Neuronal stem cell (in vitro differentiated cells): Measurements from ENCODE around the gene INTS2.

Experiments used
- DNase-seq: peaks from one replicate; pipeline ENCODE4 v3.0.0-alpha.2; 2013; ENCODE audit warnings: low spot score
- H2AFZ ChIP-seq: one replicate; pipeline ENCODE4 v1.6.1; 2013; ENCODE audit warnings: mild to moderate bottlenecking, low read length, inconsistent platforms
- H2AK5ac ChIP-seq: 2 replicates; pipeline ENCODE4 v1.6.1; 2013; ENCODE audit warnings: low read depth, mild to moderate bottlenecking, inconsistent platforms, low read length, moderate library complexity, mixed read lengths
- H2BK120ac ChIP-seq: 2 replicates; pipeline ENCODE4 v1.6.1; 2013; ENCODE audit warnings: low read depth, mild to moderate bottlenecking, inconsistent platforms, low read length, moderate library complexity, mixed read lengths
- H2BK12ac ChIP-seq: one replicate; pipeline ENCODE4 v1.6.1; 2013; ENCODE audit warnings: low read length, inconsistent platforms
- H2BK15ac ChIP-seq: 2 replicates; pipeline ENCODE4 v1.6.1; 2013; ENCODE audit warnings: mild to moderate bottlenecking, low read length, inconsistent platforms, mixed read lengths
- H2BK5ac ChIP-seq: one replicate; pipeline ENCODE4 v1.6.1; 2013; ENCODE audit warnings: inconsistent platforms, mild to moderate bottlenecking, low read length, moderate library complexity
- H3K14ac ChIP-seq: one replicate; pipeline ENCODE4 v1.6.1; 2013; ENCODE audit warnings: low read length, inconsistent platforms
- H3K18ac ChIP-seq: 2 replicates; pipeline ENCODE4 v1.6.1; 2013; ENCODE audit warnings: low read length, inconsistent platforms
- H3K23ac ChIP-seq: 2 replicates; pipeline ENCODE4 v1.6.1; 2013; ENCODE audit warnings: low read depth, mild to moderate bottlenecking, mixed read lengths, low read length, inconsistent platforms; ENCODE audit not compliant: poor library complexity
- H3K27ac ChIP-seq: replicated peaks from 3 replicates; pipeline ENCODE4 v1.5.1; 2013; ENCODE audit warnings: low read length, inconsistent platforms
- H3K27me3 ChIP-seq, 3 experiments: 2 replicates each; pipeline ENCODE4 v1.6.1; 2013; ENCODE audit warnings: low read length in 3 of 3, mild to moderate bottlenecking in 2 of 3, inconsistent platforms in 1 of 3, low read depth in 1 of 3, mixed read lengths in 1 of 3, moderate library complexity in 1 of 3; ENCODE audit not compliant: control insufficient read depth in 3 of 3, insufficient read depth in 3 of 3
- H3K36me3 ChIP-seq, 2 donors: replicated peaks in 1 of 2; 2 replicates each; pipeline ENCODE4 v1.6.1; 2013; ENCODE audit warnings: low read length in 2 of 2; ENCODE audit not compliant: control insufficient read depth in 2 of 2, insufficient read depth in 2 of 2
- H3K4ac ChIP-seq: 2 replicates; pipeline ENCODE4 v1.6.1; 2013; ENCODE audit warnings: inconsistent platforms, mild to moderate bottlenecking, low read length, moderate library complexity
- H3K4me1 ChIP-seq, 2 donors: 1 replicate in 1 of 2; 2 replicates in 1 of 2; pipeline ENCODE4 v1.6.1; 2013; ENCODE audit warnings: low read length in 2 of 2, low read depth in 1 of 2; ENCODE audit not compliant: control insufficient read depth in 2 of 2, insufficient read depth in 1 of 2
- H3K4me2 ChIP-seq: one replicate; pipeline ENCODE4 v1.6.1; 2013; ENCODE audit warnings: mild to moderate bottlenecking, low read length, inconsistent platforms; ENCODE audit not compliant: insufficient read depth, poor library complexity, severe bottlenecking
- H3K4me3 ChIP-seq, 2 donors: 2 replicates each; pipeline ENCODE4 v1.5.1; 2013; ENCODE audit warnings: low read length in 2 of 2, mild to moderate bottlenecking in 2 of 2, inconsistent platforms in 1 of 2, moderate library complexity in 1 of 2
- H3K79me1 ChIP-seq: one replicate; pipeline ENCODE4 v1.6.1; 2013; ENCODE audit warnings: low read depth, mild to moderate bottlenecking, inconsistent platforms, low read length, moderate library complexity
- H3K9ac ChIP-seq: one replicate; pipeline ENCODE4 v1.6.1; 2013; ENCODE audit warnings: mild to moderate bottlenecking, low read depth, low read length, inconsistent platforms; ENCODE audit not compliant: poor library complexity
- H3K9me3 ChIP-seq, 2 donors: replicated peaks in 1 of 2; 2 replicates each; pipeline versions ENCODE3 to v1.6.1; 2013; ENCODE audit warnings: low read length in 2 of 2, mild to moderate bottlenecking in 2 of 2, inconsistent platforms in 1 of 2, low read depth in 1 of 2, mixed read lengths in 1 of 2, moderate library complexity in 1 of 2; ENCODE audit not compliant: control insufficient read depth in 2 of 2, insufficient read depth in 1 of 2
- H4K8ac ChIP-seq: one replicate; pipeline ENCODE4 v1.6.1; 2013; ENCODE audit warnings: low read depth, mild to moderate bottlenecking, inconsistent platforms, low read length, moderate library complexity
- H4K91ac ChIP-seq: one replicate; pipeline ENCODE4 v1.6.1; 2013; ENCODE audit warnings: low read length, low read depth, mild to moderate bottlenecking, inconsistent platforms; ENCODE audit not compliant: poor library complexity
- WGBS, 2 donors: extraction: QIAGEN DNeasy Blood & Tissue Kit; methylation state at CpG; one replicate each; pipeline ENCODE4 v1.1.7; 2013; ENCODE audit warnings: missing lambda C conversion rate in 2 of 2, mixed read lengths in 1 of 2; ENCODE audit not compliant: insufficient read length in 2 of 2, insufficient replicate concordance in 1 of 2; ENCODE audit errors: extremely low coverage in 2 of 2; 5-methylcytosine and 5-hydroxymethylcytosine counted together

INTS2 gene

DNA sequence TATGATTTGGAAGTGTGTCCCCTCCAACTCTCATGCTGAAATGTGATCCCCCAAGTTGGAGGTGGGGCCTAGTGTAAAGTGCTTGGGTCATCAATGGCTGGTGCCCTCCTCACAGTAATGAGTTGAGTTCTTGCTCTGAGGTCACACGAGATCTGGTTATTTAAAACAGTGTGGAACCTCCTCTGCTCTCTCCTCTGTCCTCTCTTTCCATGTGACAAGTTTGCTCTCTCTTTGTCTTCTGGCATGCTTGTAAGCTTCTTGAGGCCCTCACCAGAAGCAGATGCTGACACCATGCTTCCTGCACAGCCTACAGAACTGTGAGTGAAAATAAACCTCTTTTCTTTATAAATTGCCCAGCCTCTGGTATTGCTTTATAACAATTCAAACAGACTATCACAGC lies 84.3 kb downstream of the INTS2 start:
- Histone ChIP-seq H2BK5ac (no peak overlapping the region), H3K36me3 (peaks cover 8 to 98% of the 10 kb centered on the region in 2 donors), H3K4me1 (no peaks in the 10 kb centered on the region), H3K79me1 (no peaks in the 10 kb centered on the region), H3K27ac (no peak overlapping the region), H2BK12ac (no peak overlapping the region), H3K14ac (no peak overlapping the region), H3K23ac (no peak overlapping the region), H3K4me2 (no peak overlapping the region), H2AFZ (no peak overlapping the region), H3K4ac (no peak overlapping the region), H3K27me3 (no peaks in the 10 kb centered on the region), H2AK5ac (no peak overlapping the region), H4K8ac (no peak overlapping the region), H3K9me3 (peaks cover 0 to 5% of the 10 kb centered on the region in 2 donors), H4K91ac (no peak overlapping the region), H3K18ac (no peak overlapping the region), H2BK120ac (no peak overlapping the region), H3K4me3 (no peak overlapping the region), H2BK15ac (no peak overlapping the region), H3K9ac (no peak overlapping the region)
- WGBS, 2 donors = no CpG with 5 or more reads among the region's 1 CpG
- no peak for DNase-seq

DNA sequence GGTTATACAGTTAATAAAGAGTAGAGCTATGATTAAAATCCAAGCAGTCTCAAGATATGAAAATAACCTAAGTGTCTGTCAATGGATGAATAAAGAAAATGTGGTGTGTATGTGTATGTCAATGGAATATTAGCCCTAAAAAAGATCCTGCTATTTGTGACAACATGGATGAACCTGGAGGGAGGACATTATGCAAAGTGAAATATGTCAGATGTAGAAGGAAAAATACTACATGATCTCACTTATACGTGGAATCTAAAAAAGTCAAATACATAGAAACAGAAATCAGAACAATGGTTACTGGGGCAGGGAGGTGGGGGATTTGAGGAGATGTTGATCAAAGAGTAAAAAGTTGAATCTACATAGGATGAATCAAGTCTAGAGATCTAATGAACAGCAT lies 84.9 kb downstream of the INTS2 start:
- no peak overlapping the region for H3K9ac ChIP-seq
- H3K79me1 ChIP-seq = no peaks in the 10 kb centered on the region
- peaks cover 0 to 5% of the 10 kb centered on the region in 2 donors for H3K9me3 ChIP-seq
- H3K27me3 ChIP-seq = no peaks in the 10 kb centered on the region
- no peak overlapping the region for H2BK12ac ChIP-seq
- H3K4me1 ChIP-seq = no peaks in the 10 kb centered on the region
- no peak overlapping the region for H4K8ac ChIP-seq
- H2AFZ ChIP-seq = no peak overlapping the region
- no CpG with 5 or more reads among the region's 1 CpG for WGBS, 2 donors
- no peak overlapping the region for H3K4ac ChIP-seq
- no peak overlapping the region for H3K14ac ChIP-seq
- no peak overlapping the region for H3K27ac ChIP-seq
- H4K91ac ChIP-seq = no peak overlapping the region
- no peak for DNase-seq
- H3K4me2 ChIP-seq = no peak overlapping the region
- no peak overlapping the region for H3K23ac ChIP-seq
- H2AK5ac ChIP-seq = no peak overlapping the region
- no peak overlapping the region for H2BK5ac ChIP-seq
- H2BK120ac ChIP-seq = no peak overlapping the region
- H3K18ac ChIP-seq = no peak overlapping the region
- peaks cover 8 to 94% of the 10 kb centered on the region in 2 donors for H3K36me3 ChIP-seq
- H3K4me3 ChIP-seq = no peak overlapping the region
- no peak overlapping the region for H2BK15ac ChIP-seq

DNA sequence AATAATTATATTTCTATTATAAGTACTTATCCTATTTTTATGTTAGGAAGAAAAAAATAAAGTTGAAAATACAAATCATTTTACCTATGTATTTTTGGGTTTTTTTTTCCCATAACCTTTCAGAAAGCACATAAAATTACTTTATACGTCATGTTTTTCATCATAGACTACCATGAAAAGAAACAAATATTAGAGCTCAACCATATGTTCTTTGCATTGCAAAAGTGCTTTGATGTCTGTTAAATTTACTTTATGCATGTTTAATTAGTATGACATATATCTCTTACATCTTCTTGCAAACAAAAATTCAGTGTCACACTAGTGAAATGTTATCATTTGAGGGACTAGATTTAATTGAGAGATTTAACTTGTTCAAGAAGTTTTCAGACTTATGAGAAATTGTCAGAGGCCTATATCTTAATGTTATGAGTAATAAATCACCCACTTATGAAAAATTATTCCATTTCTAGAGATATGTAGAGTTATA lies 88.4 kb downstream of the INTS2 start:
- no peak overlapping the region for H3K4ac ChIP-seq
- H4K8ac ChIP-seq = no peak overlapping the region
- no peak overlapping the region for H2AK5ac ChIP-seq
- no peak overlapping the region for H2BK12ac ChIP-seq
- H3K27me3 ChIP-seq = no peaks in the 10 kb centered on the region
- H2BK15ac ChIP-seq = no peak overlapping the region
- no CpG with 5 or more reads among the region's 1 CpG for WGBS, 2 donors
- no peak overlapping the region for H2BK120ac ChIP-seq
- H3K14ac ChIP-seq = no peak overlapping the region
- no peak for DNase-seq
- no peak overlapping the region for H4K91ac ChIP-seq
- H3K27ac ChIP-seq = no peak overlapping the region
- H3K9ac ChIP-seq = no peak overlapping the region
- H3K4me1 ChIP-seq = no peaks in the 10 kb centered on the region
- H3K9me3 ChIP-seq = peaks cover 0 to 5% of the 10 kb centered on the region in 2 donors
- H3K4me2 ChIP-seq = no peak overlapping the region
- no peak overlapping the region for H2AFZ ChIP-seq
- H3K4me3 ChIP-seq = no peak overlapping the region
- H3K18ac ChIP-seq = no peak overlapping the region
- no peaks in the 10 kb centered on the region for H3K79me1 ChIP-seq
- H2BK5ac ChIP-seq = no peak overlapping the region
- H3K36me3 ChIP-seq = peaks cover 3 to 92% of the 10 kb centered on the region in 2 donors
- no peak overlapping the region for H3K23ac ChIP-seq

DNA sequence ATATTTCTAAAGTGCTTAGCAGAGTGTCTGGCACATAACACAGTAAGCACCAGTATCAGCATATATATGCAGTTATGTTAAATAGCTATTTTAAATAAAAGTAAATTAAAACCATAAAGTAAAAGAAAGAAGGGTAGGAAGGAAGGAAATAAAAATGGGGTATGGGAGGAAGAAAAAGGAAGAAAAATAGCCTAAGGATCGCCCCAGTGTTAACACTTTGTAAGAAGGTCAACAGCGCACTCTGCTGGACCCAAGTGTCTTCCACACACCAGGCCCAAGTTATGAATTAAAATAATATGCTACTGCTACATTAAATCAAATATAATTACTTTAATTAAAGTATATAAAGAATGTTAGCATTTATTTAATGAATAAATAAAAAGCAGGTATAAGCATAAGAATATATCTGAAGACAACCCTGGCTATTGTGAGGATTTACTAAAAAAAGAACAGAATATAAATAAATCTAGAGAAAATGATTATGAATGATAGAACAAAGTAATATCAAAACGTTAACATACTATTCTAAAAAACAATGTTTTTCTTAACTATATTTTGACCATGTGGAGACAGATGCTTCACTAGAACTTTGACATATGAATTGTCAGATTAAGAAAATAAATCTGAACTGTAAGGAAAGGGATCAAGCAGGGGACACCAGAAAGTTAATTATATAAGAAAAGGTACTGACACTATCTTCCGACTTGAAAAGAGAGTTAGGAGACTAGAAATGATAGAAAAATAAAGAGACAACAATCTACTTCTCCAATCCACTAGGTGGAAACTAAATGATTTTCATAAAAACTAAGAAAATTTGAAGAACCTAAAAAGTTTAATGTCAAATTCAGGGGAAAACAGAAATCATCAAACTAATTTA lies 90.4 kb downstream of the INTS2 start:
- no peak overlapping the region for H4K8ac ChIP-seq
- H3K79me1 ChIP-seq = no peaks in the 10 kb centered on the region
- H3K9me3 ChIP-seq = no peaks in the 10 kb centered on the region
- no peak overlapping the region for H3K27ac ChIP-seq
- H2BK5ac ChIP-seq = no peak overlapping the region
- H2BK120ac ChIP-seq = no peak overlapping the region
- no peak overlapping the region for H3K14ac ChIP-seq
- H2BK15ac ChIP-seq = no peak overlapping the region
- H2AFZ ChIP-seq = no peak overlapping the region
- H3K4me3 ChIP-seq = no peak overlapping the region
- no peak overlapping the region for H3K23ac ChIP-seq
- no peaks in the 10 kb centered on the region for H3K4me1 ChIP-seq
- DNase-seq = peak; percentile 27
- H3K9ac ChIP-seq = no peak overlapping the region
- no peak overlapping the region for H4K91ac ChIP-seq
- H3K4ac ChIP-seq = no peak overlapping the region
- WGBS, 2 donors = no CpG with 5 or more reads among the region's 4 CpGs
- H3K18ac ChIP-seq = no peak overlapping the region
- no peak overlapping the region for H2AK5ac ChIP-seq
- no peaks in the 10 kb centered on the region for H3K27me3 ChIP-seq
- H3K36me3 ChIP-seq = peaks cover 0 to 89% of the 10 kb centered on the region in 2 donors
- no peak overlapping the region for H3K4me2 ChIP-seq
- H2BK12ac ChIP-seq = no peak overlapping the region
